Stomach (tissue), 9 donors: Measurements from ENCODE around the gene EIF2S1. TPM values are rescaled to one million over a fixed set of nuclear protein-coding genes. Genes with fewer than 3 reads are reported as not detected.

Experiments used
- DNase-seq, 2 donors: peaks; one replicate each; pipeline versions ENCODE4 v3.0.0 to v3.0.0-alpha.2; 2013 to 2019
- H3K27ac ChIP-seq, 5 donors: fragments of 200-600 bp in 4 of 5; sonication (generic) in 4 of 5; one replicate each; pipeline ENCODE4 v1.5.1; 2013 to 2019; ENCODE audit warnings: mild to moderate bottlenecking in 1 of 5, moderate library complexity in 1 of 5
- H3K27me3 ChIP-seq, 3 donors: fragments of 200-600 bp; sonication (generic); one replicate each; pipeline ENCODE4 v1.5.1; 2017 to 2019; ENCODE audit warnings: mixed run types in 1 of 3
- H3K36me3 ChIP-seq, 4 donors: fragments of 200-600 bp; sonication (generic); 1 replicate in 3 of 4; 2 replicates in 1 of 4; pipeline ENCODE4 v1.5.1; 2016 to 2019
- H3K4me1 ChIP-seq, 4 donors: fragments of 200-600 bp; sonication (generic); one replicate each; pipeline ENCODE4 v1.5.1; 2016 to 2019
- H3K4me3 ChIP-seq, 4 donors: fragments of 200-600 bp; sonication (generic) in 3 of 4; one replicate each; pipeline ENCODE4 v1.5.1; 2016 to 2019; ENCODE audit warnings: mild to moderate bottlenecking in 1 of 4
- H3K9me3 ChIP-seq, 4 donors: fragments of 200-600 bp; sonication (generic); one replicate each; pipeline ENCODE4 v1.5.1; 2016 to 2019
- CTCF ChIP-seq, 7 experiments: fragments of 450-650 bp in 4 of 7; fragments of 200-600 bp in 3 of 7; sonication (generic) in 3 of 7; IDR thresholded peaks; one replicate each; pipeline ENCODE4 v1.5.1; 2016 to 2019; ENCODE audit warnings: antibody characterized with exemption in 7 of 7, control low read depth in 2 of 7, mild to moderate bottlenecking in 1 of 7
- EP300 ChIP-seq: sonication (generic); formaldehyde crosslinking; IDR thresholded peaks from one replicate; pipeline ENCODE4 v1.6.1; 2017; ENCODE audit warnings: antibody characterized with exemption
- POLR2A ChIP-seq, 4 donors: fragments of 450-650 bp; IDR thresholded peaks; one replicate each; pipeline ENCODE4 v1.6.1; 2016; ENCODE audit warnings: antibody characterized with exemption in 4 of 4, control low read depth in 2 of 4, mild to moderate bottlenecking in 1 of 4, moderate library complexity in 1 of 4
- POLR2AphosphoS5 ChIP-seq, 3 donors: sonication (generic); formaldehyde crosslinking; IDR thresholded peaks; one replicate each; pipeline ENCODE4 v1.6.1; 2016; ENCODE audit warnings: antibody characterized with exemption in 3 of 3
- WGBS, 5 donors: extraction: QIAGEN DNeasy Blood & Tissue Kit in 3 of 5; methylation state at CpG; one replicate each; pipeline versions ENCODE4 v1.1.5 to v1.1.7; 2013 to 2018; 5-methylcytosine and 5-hydroxymethylcytosine counted together
- intact Hi-C: fragments of 100-400 bp; cut with DNase I; formaldehyde crosslinking; loops from one replicate; pipeline ENCODE4 v1.15.1; 2023; ENCODE audit warnings: low total_unique reads
- polyA plus RNA-seq, 3 donors: library from polyadenylated mRNA; stranded (reverse); fragments of 200-250 nt; gene quantifications; one replicate each; pipeline ENCODE4 v1.2.3, GENCODE V29; 2013
- small RNA-seq, 4 donors: library from RNA; depleted of rRNA; stranded (forward); fragments of <200 nt; gene quantifications; one replicate each; pipeline ENCODE3, GENCODE V24; 2016
- total RNA-seq, 5 donors: library from RNA; depleted of rRNA; stranded (reverse); fragments of >200 nt; gene quantifications; one replicate each; pipeline versions ENCODE4 v1.1.0 to v1.2.3, GENCODE V29; 2014 to 2016
- donor health status: healthy with polysubstance abuse.
- donor health status: Bipolar disorder and iron deficiency.
- donor health status: healthy.

Gene EIF2S1
- total and polyA plus RNA-seq, 8 donors, result 15.6 to 149 (median 42.6) TPM

GRCh38 chr14:67429510-67430205, 69.5 kb downstream of the EIF2S1 start:
- peaks cover 4 to 25% (median 19%) of the 10 kb centered on the region in 4 donors for H3K4me1 ChIP-seq
- WGBS, 5 donors, result 65 to 71% (median 69%) methylated on average over 9 of the region's 9 CpGs
- H3K27me3 ChIP-seq, result peaks cover 0 to 24% (median 0%) of the 10 kb centered on the region in 3 donors
- intact Hi-C loops, result loop anchor here (5.0 kb wide), 1 partner anchor 138 kb away; no protein-coding TSS in a partner anchor
- no peak for DNase-seq
- TF ChIP-seq EP300, result no peak
- no peak for TF ChIP-seq POLR2AphosphoS5 (IDR thresholded peaks at IDR 0.05)
- no peak for TF ChIP-seq POLR2A (IDR thresholded peaks at IDR 0.05)
- TF ChIP-seq CTCF (IDR thresholded peaks at IDR 0.05), result no peak
- H3K9me3 ChIP-seq, result no peaks in the 10 kb centered on the region
- H3K36me3 ChIP-seq, result no peaks in the 10 kb centered on the region
- H3K27ac ChIP-seq, result peak overlapping the region in 2 of 5 donors; percentile 41 to 58
- H3K4me3 ChIP-seq, result no peak overlapping the region

GRCh38 chr14:67432050-67432564, 72.0 kb downstream of the EIF2S1 start:
- no peaks in the 10 kb centered on the region for H3K27me3 ChIP-seq
- peaks cover 4 to 23% (median 15%) of the 10 kb centered on the region in 4 donors for H3K4me1 ChIP-seq
- intact Hi-C loops, result no loop called here
- H3K27ac ChIP-seq, result no peak overlapping the region
- no peaks in the 10 kb centered on the region for H3K9me3 ChIP-seq
- 68 to 77% (median 72%) methylated on average over 7 of the region's 7 CpGs for WGBS, 5 donors
- no peak overlapping the region for H3K4me3 ChIP-seq
- H3K36me3 ChIP-seq, result no peaks in the 10 kb centered on the region
- no peak for DNase-seq
- TF ChIP-seq POLR2AphosphoS5 (IDR thresholded peaks at IDR 0.05) (no peak), EP300 (no peak), CTCF (IDR thresholded peaks at IDR 0.05) (no peak), POLR2A (IDR thresholded peaks at IDR 0.05) (no peak)

- intact Hi-C loops, result no loop called here
- Histone ChIP-seq H3K27me3 (no peaks in the 10 kb centered on the region), H3K36me3 (no peaks in the 10 kb centered on the region), H3K4me3 (no peak overlapping the region), H3K27ac (no peak overlapping the region), H3K9me3 (no peaks in the 10 kb centered on the region), H3K4me1 (peaks cover 0 to 10% (median 3%) of the 10 kb centered on the region in 4 donors)
- DNase-seq, result no peak
- 84 to 97% (median 93%) methylated on average over 5 of the region's 5 CpGs for WGBS, 5 donors
- TF ChIP-seq POLR2AphosphoS5 (IDR thresholded peaks at IDR 0.05) (no peak), EP300 (no peak), POLR2A (IDR thresholded peaks at IDR 0.05) (no peak), CTCF (IDR thresholded peaks at IDR 0.05) (no peak)
Measured at GRCh38 chr14:67435603-67436002, 75.5 kb downstream of the EIF2S1 start.

Small RNAs within 50 kb of the gene (small RNA-seq; reads per million reads assigned to genes)
- gene RF00019, result 0 reads per million in 4 donors

Other genes with a start within 250 kb of the EIF2S1 start
- not detected for gene GARIN2, start 170.9 kb upstream of the EIF2S1 start, total RNA-seq
- not detected for gene GARIN2, start 170.9 kb upstream of the EIF2S1 start, polyA plus RNA-seq
- 10 to 100 TPM in 4 of 5 donors, 1 to 10 TPM in 1; 8.2 to 44.2 (median 26.8) TPM for gene PALS1, start 118.9 kb upstream of the EIF2S1 start, total RNA-seq
- gene PALS1, start 118.9 kb upstream of the EIF2S1 start, polyA plus RNA-seq, result 1 to 10 TPM; 5.2 to 8.7 (median 8.0) TPM
- 100 to 1,000 TPM in 2 of 5 donors, 10 to 100 TPM in 3; 43.3 to 192 (median 99.6) TPM for gene ATP6V1D, start 524 bp upstream of the EIF2S1 start, total RNA-seq
- 10 to 100 TPM; 53.5 to 86.0 (median 66.5) TPM for gene ATP6V1D, start 524 bp upstream of the EIF2S1 start, polyA plus RNA-seq
- gene PLEK2, start 51.8 kb downstream of the EIF2S1 start, total RNA-seq, result 100 to 1,000 TPM in 1 of 5 donors, 10 to 100 TPM in 2, 1 to 10 TPM in 1, not detected in 1; 6.5 to 203 (median 26.5) TPM
- 10 to 100 TPM; 13.5 to 39.0 (median 20.0) TPM for gene PLEK2, start 51.8 kb downstream of the EIF2S1 start, polyA plus RNA-seq
- 10 to 100 TPM in 1 of 5 donors, 1 to 10 TPM in 2, under 1 TPM in 1, not detected in 1; 0.14 to 15.6 (median 2.2) TPM for gene TMEM229B, start 128.4 kb downstream of the EIF2S1 start, total RNA-seq
- 1 to 10 TPM in 1 of 3 donors, under 1 TPM in 2; 0.55 to 1.4 (median 0.76) TPM for gene TMEM229B, start 128.4 kb downstream of the EIF2S1 start, polyA plus RNA-seq
- gene PLEKHH1, start 173.0 kb downstream of the EIF2S1 start, total RNA-seq, result 100 to 1,000 TPM in 2 of 5 donors, 10 to 100 TPM in 3; 24.0 to 136 (median 46.1) TPM
- 10 to 100 TPM in 1 of 3 donors, 1 to 10 TPM in 2; 3.8 to 10.3 (median 8.8) TPM for gene PLEKHH1, start 173.0 kb downstream of the EIF2S1 start, polyA plus RNA-seq
- gene PIGH, start 239.9 kb downstream of the EIF2S1 start, total RNA-seq, result 100 to 1,000 TPM in 1 of 5 donors, 10 to 100 TPM in 3, 1 to 10 TPM in 1; 5.2 to 222 (median 31.6) TPM
- gene PIGH, start 239.9 kb downstream of the EIF2S1 start, polyA plus RNA-seq, result 10 to 100 TPM; 10.3 to 23.6 (median 18.5) TPM